ENCODE measurements around the gene GID4. TPM values are rescaled to one million over a fixed set of nuclear protein-coding genes. Genes with fewer than 3 reads are reported as not detected.

GID4 gene
- total RNA-seq, 2 experiments from 2014 or later, result 3.4 to 3.7 TPM

GRCh38 chr17:18115517-18115916 is 76.3 kb downstream of the GID4 start:
- Mint-ChIP-seq H3K4me1 (ENCODE audit: low read depth) (no peaks in the 10 kb centered on the region), H3K4me3 (no peak overlapping the region), H3K9me3 (peaks cover 2% of the 10 kb centered on the region), H3K36me3 (ENCODE audit: low read depth) (no peaks in the 10 kb centered on the region), H3K27me3 (no peaks in the 10 kb centered on the region), H3K27ac (no peak overlapping the region)
- ChIA-PET POLR2A (no interaction called here), CTCF (no interaction called here)
- TF ChIP-seq CTCF (IDR thresholded peaks at IDR 0.05), result no peak
- H3K36me3 ChIP-seq (ENCODE audit: insufficient read depth, low read length), result no peaks in the 10 kb centered on the region
- peaks cover 0 to 23% of the 10 kb centered on the region in 2 experiments for H3K9me3 ChIP-seq (ENCODE audit: control insufficient read depth in 1 of 2, insufficient read depth in 1 of 2, low read length in 2 of 2)
- H3K4me3 ChIP-seq (ENCODE audit: low read length), result no peak overlapping the region
- intact Hi-C loops (cut with DNase I, micrococcal nuclease), result no loop called here
- H3K4me1 ChIP-seq (ENCODE audit: insufficient read depth, low read length), result no peaks in the 10 kb centered on the region
- ATAC-seq (ENCODE audit: poor library complexity), result no peak
- DNase-seq, result no peak
- no peak overlapping the region for H3K27ac ChIP-seq (ENCODE audit: low read depth in 1 of 2, low read length in 2 of 2)
- no peaks in the 10 kb centered on the region for H3K27me3 ChIP-seq (ENCODE audit: control insufficient read depth in 1 of 2, insufficient read depth in 2 of 2, low read length in 2 of 2)

- Mint-ChIP-seq H3K27ac (no peak overlapping the region), H3K27me3 (no peaks in the 10 kb centered on the region), H3K36me3 (ENCODE audit: low read depth) (no peaks in the 10 kb centered on the region), H3K4me3 (no peak overlapping the region), H3K4me1 (ENCODE audit: low read depth) (no peaks in the 10 kb centered on the region), H3K9me3 (peaks cover 2% of the 10 kb centered on the region)
- peaks cover 0 to 24% of the 10 kb centered on the region in 2 experiments for H3K9me3 ChIP-seq (ENCODE audit: control insufficient read depth in 1 of 2, insufficient read depth in 1 of 2, low read length in 2 of 2)
- no peak for TF ChIP-seq CTCF (IDR thresholded peaks at IDR 0.05)
- no peaks in the 10 kb centered on the region for H3K27me3 ChIP-seq (ENCODE audit: control insufficient read depth in 1 of 2, insufficient read depth in 2 of 2, low read length in 2 of 2)
- no peak overlapping the region for H3K27ac ChIP-seq (ENCODE audit: low read depth in 1 of 2, low read length in 2 of 2)
- no peak overlapping the region for H3K4me3 ChIP-seq (ENCODE audit: low read length)
- ChIA-PET CTCF (no interaction called here), POLR2A (no interaction called here)
- no peak for ATAC-seq (ENCODE audit: poor library complexity)
- H3K36me3 ChIP-seq (ENCODE audit: insufficient read depth, low read length), result no peaks in the 10 kb centered on the region
- intact Hi-C loops (cut with DNase I, micrococcal nuclease), result no loop called here
- no peaks in the 10 kb centered on the region for H3K4me1 ChIP-seq (ENCODE audit: insufficient read depth, low read length)
- no peak for DNase-seq
Observed at GRCh38 chr17:18116078-18116477, 76.9 kb downstream of the GID4 start.

DNA sequence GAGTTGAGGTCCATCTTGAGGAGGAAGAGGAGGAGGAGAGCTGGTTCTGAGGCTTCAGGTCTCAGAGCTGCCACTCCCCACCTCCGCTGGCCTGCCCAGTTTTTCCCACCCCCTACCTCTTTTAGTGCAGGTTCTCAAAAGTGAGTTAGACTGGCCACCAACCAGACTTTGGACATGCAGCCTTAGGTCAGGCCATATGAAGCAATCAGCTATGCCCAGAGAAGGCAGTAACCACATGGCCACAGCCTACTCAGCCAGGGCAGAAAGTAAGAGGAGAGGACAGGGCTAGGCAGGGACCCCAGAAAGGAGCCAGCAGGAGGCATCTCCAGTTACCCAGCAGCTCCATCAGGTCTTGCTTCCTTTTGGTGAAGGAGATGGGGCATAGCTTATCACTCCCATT is 78.3 kb downstream of the GID4 start:
- intact Hi-C loops (cut with DNase I, micrococcal nuclease), result no loop called here
- Histone ChIP-seq H3K27ac (ENCODE audit: low read depth in 1 of 2, low read length in 2 of 2) (no peak overlapping the region), H3K4me1 (ENCODE audit: insufficient read depth, low read length) (no peaks in the 10 kb centered on the region), H3K27me3 (ENCODE audit: control insufficient read depth in 1 of 2, insufficient read depth in 2 of 2, low read length in 2 of 2) (no peaks in the 10 kb centered on the region), H3K36me3 (ENCODE audit: insufficient read depth, low read length) (no peaks in the 10 kb centered on the region), H3K9me3 (ENCODE audit: control insufficient read depth in 1 of 2, insufficient read depth in 1 of 2, low read length in 2 of 2) (peaks cover 0 to 24% of the 10 kb centered on the region in 2 experiments), H3K4me3 (ENCODE audit: low read length) (no peak overlapping the region)
- TF ChIP-seq CTCF (IDR thresholded peaks at IDR 0.05), result no peak
- ATAC-seq (ENCODE audit: poor library complexity) (no peak), DNase-seq (no peak)
- Mint-ChIP-seq H3K4me3 (no peak overlapping the region), H3K27me3 (no peaks in the 10 kb centered on the region), H3K9me3 (peaks cover 2% of the 10 kb centered on the region), H3K4me1 (ENCODE audit: low read depth) (no peaks in the 10 kb centered on the region), H3K36me3 (ENCODE audit: low read depth) (no peaks in the 10 kb centered on the region), H3K27ac (no peak overlapping the region)
- ChIA-PET POLR2A (no interaction called here), CTCF (no interaction called here)

Other genes starting within 250 kb of the GID4 start
- gene SREBF1, start 202.4 kb upstream of the GID4 start, total RNA-seq, result 100 to 1,000 TPM; 249 to 264 TPM
- 10 to 100 TPM; 28.5 to 30.5 TPM for gene TOM1L2, start 67.0 kb upstream of the GID4 start, total RNA-seq
- under 1 TPM in 1 of 2 experiments, not detected in 1; 0.11 TPM for gene DRC3, start 66.5 kb upstream of the GID4 start, total RNA-seq
- gene ATPAF2, start 240 bp upstream of the GID4 start, total RNA-seq, result 10 to 100 TPM; 20.8 to 21.9 TPM
- 10 to 100 TPM; 38.9 to 40.6 TPM for gene DRG2, start 48.5 kb downstream of the GID4 start, total RNA-seq
- gene MYO15A, start 69.3 kb downstream of the GID4 start, total RNA-seq, result 1 to 10 TPM; 1.2 to 1.6 TPM
- 100 to 1,000 TPM; 117 to 119 TPM for gene ALKBH5, start 144.4 kb downstream of the GID4 start, total RNA-seq
- gene LLGL1, start 186.2 kb downstream of the GID4 start, total RNA-seq, result 10 to 100 TPM; 10.8 to 11.6 TPM
- 100 to 1,000 TPM; 179 to 190 TPM for gene FLII, start 219.3 kb downstream of the GID4 start, total RNA-seq
- 10 to 100 TPM; 10.7 to 14.3 TPM for gene MIEF2, start 221.3 kb downstream of the GID4 start, total RNA-seq

All from CD4-positive, alpha-beta T cell (primary cell).